CD4-positive, alpha-beta T cell (primary cell): Measurements from ENCODE around the gene BICD2. TPM values are rescaled to one million over a fixed set of nuclear protein-coding genes. Genes with fewer than 3 reads are reported as not detected.

ENCODE experiments used
- ATAC-seq: fragments of 200-7000 bp; cut with Tn5 transposase; one replicate; pipeline ENCODE4 v1.10.0; 2022; ENCODE audit warnings: mild to moderate bottlenecking; ENCODE audit not compliant: poor library complexity
- CTCF ChIA-PET: fragments of 350-600 bp; sonication (Branson Sonifier 250); formaldehyde crosslinking; loops from one replicate; lab custom pipeline; 2021; ENCODE audit warnings: antibody characterized with exemption, inconsistent platforms; lab: Charles Lee
- POLR2A ChIA-PET: fragments of 350-600 bp; sonication (Branson Sonifier 250); formaldehyde crosslinking; loops from one replicate; lab custom pipeline; 2021; ENCODE audit warnings: antibody characterized with exemption, inconsistent platforms; lab: Charles Lee
- DNase-seq, 14 experiments: peaks; one replicate each; pipeline ENCODE4 v3.0.0-alpha.2; 2013 to 2020; ENCODE audit warnings: mixed read lengths in 2 of 14
- H3K27ac ChIP-seq, 2 donors: one replicate each; pipeline versions ENCODE4 v1.5.1 to v1.7.0; 2013; ENCODE audit warnings: low read length in 2 of 2, low read depth in 1 of 2, mild to moderate bottlenecking in 1 of 2
- H3K27me3 ChIP-seq, 2 experiments: 1 replicate in 1 of 2; 2 replicates in 1 of 2; pipeline versions ENCODE4 v1.6.1 to v1.7.0; 2013; ENCODE audit warnings: low read length in 2 of 2, control low read depth in 1 of 2, mild to moderate bottlenecking in 1 of 2, moderate library complexity in 1 of 2; ENCODE audit not compliant: insufficient read depth in 2 of 2, control insufficient read depth in 1 of 2
- H3K36me3 ChIP-seq: one replicate; pipeline ENCODE4 v1.6.1; 2013; ENCODE audit warnings: low read length, control low read depth; ENCODE audit not compliant: insufficient read depth
- H3K4me1 ChIP-seq: one replicate; pipeline ENCODE4 v1.6.1; 2013; ENCODE audit warnings: low read length, control low read depth; ENCODE audit not compliant: insufficient read depth
- H3K4me3 ChIP-seq: one replicate; pipeline ENCODE4 v1.5.1; 2013; ENCODE audit warnings: mild to moderate bottlenecking, low read length, moderate library complexity
- H3K9me3 ChIP-seq, 2 experiments: 1 replicate in 1 of 2; 2 replicates in 1 of 2; pipeline versions ENCODE4 v1.6.1 to v1.7.0; 2013; ENCODE audit warnings: low read length in 2 of 2, mild to moderate bottlenecking in 2 of 2, control low read depth in 1 of 2, moderate library complexity in 1 of 2; ENCODE audit not compliant: control insufficient read depth in 1 of 2, insufficient read depth in 1 of 2
- H3K27ac Mint-ChIP-seq: one replicate; pipeline ENCODE4 v1.8.0; 2020; ENCODE audit warnings: mixed read lengths
- H3K27me3 Mint-ChIP-seq: one replicate; pipeline ENCODE4 v1.8.0; 2021; ENCODE audit warnings: mixed read lengths
- H3K36me3 Mint-ChIP-seq: one replicate; pipeline ENCODE4 v1.8.0; 2021; ENCODE audit warnings: low read depth, mixed read lengths
- H3K4me1 Mint-ChIP-seq: one replicate; pipeline ENCODE4 v1.8.0; 2021; ENCODE audit warnings: low read depth, mixed read lengths
- H3K4me3 Mint-ChIP-seq: one replicate; pipeline ENCODE4 v1.8.0; 2020; ENCODE audit warnings: mild to moderate bottlenecking, mixed read lengths
- H3K9me3 Mint-ChIP-seq: one replicate; pipeline ENCODE4 v1.8.0; 2020; ENCODE audit warnings: mixed read lengths
- CTCF ChIP-seq: fragments of 200-600 bp; IDR thresholded peaks from one replicate; pipeline ENCODE4 v1.8.0; 2022; ENCODE audit warnings: antibody characterized with exemption, mild to moderate bottlenecking
- intact Hi-C, 2 experiments: fragments of 100-400 bp; cut with DNase I in 1 of 2; cut with micrococcal nuclease in 1 of 2; formaldehyde crosslinking; loops; one replicate each; pipeline versions ENCODE4 v1.15.1 to v1.9.0; 2023 to 2025; cut with DNase I, micrococcal nuclease
- total RNA-seq, 174 experiments: library from RNA in 2 of 174; stranded (reverse) in 2 of 174; gene quantifications; one replicate each; pipeline ENCODE4 v1.2.3 and lab custom pipeline; 2021 to 2026

The BICD2 gene
- total RNA-seq, 2 experiments from 2014 or later: 14.1 to 14.9 TPM

GRCh38 chr9:92720807-92721535, 43.7 kb downstream of the BICD2 start:
- Mint-ChIP-seq H3K4me1 (peaks cover 7% of the 10 kb centered on the region), H3K27me3 (no peaks in the 10 kb centered on the region), H3K9me3 (no peaks in the 10 kb centered on the region), H3K36me3 (peaks cover 85% of the 10 kb centered on the region), H3K27ac (no peak overlapping the region), H3K4me3 (no peak overlapping the region)
- H3K4me1 ChIP-seq: peaks cover 3% of the 10 kb centered on the region
- no peaks in the 10 kb centered on the region for H3K27me3 ChIP-seq
- no peak for ATAC-seq
- intact Hi-C loops: no loop called here
- CTCF ChIA-PET: no interaction called here
- peaks cover 65% of the 10 kb centered on the region for H3K36me3 ChIP-seq
- no peak for TF ChIP-seq CTCF
- no peak overlapping the region for H3K27ac ChIP-seq
- POLR2A ChIA-PET: no interaction called here
- H3K4me3 ChIP-seq: no peak overlapping the region
- H3K9me3 ChIP-seq: no peaks in the 10 kb centered on the region
- DNase-seq: no peak

GRCh38 chr9:92720209-92720765, 44.3 kb downstream of the BICD2 start:
- ATAC-seq (no peak), DNase-seq (peak in 1 of 14 experiments; percentile 3)
- peaks cover 86% of the 10 kb centered on the region for H3K36me3 Mint-ChIP-seq
- no peaks in the 10 kb centered on the region for H3K9me3 ChIP-seq
- H3K4me1 Mint-ChIP-seq: peaks cover 4% of the 10 kb centered on the region
- H3K4me1 ChIP-seq: peaks cover 3% of the 10 kb centered on the region
- no peak overlapping the region for H3K27ac Mint-ChIP-seq
- TF ChIP-seq CTCF: no peak
- no peak overlapping the region for H3K4me3 ChIP-seq
- no peaks in the 10 kb centered on the region for H3K27me3 Mint-ChIP-seq
- H3K27ac ChIP-seq: no peak overlapping the region
- H3K4me3 Mint-ChIP-seq: no peak overlapping the region
- H3K36me3 ChIP-seq: peaks cover 71% of the 10 kb centered on the region
- intact Hi-C loops: no loop called here
- H3K27me3 ChIP-seq: no peaks in the 10 kb centered on the region
- POLR2A ChIA-PET: no interaction called here
- H3K9me3 Mint-ChIP-seq: no peaks in the 10 kb centered on the region
- CTCF ChIA-PET: no interaction called here

- no peak overlapping the region for H3K4me3 Mint-ChIP-seq
- H3K9me3 Mint-ChIP-seq: no peaks in the 10 kb centered on the region
- Histone ChIP-seq H3K27ac (no peak overlapping the region), H3K36me3 (peaks cover 75% of the 10 kb centered on the region), H3K4me1 (peaks cover 3% of the 10 kb centered on the region), H3K4me3 (no peak overlapping the region), H3K27me3 (no peaks in the 10 kb centered on the region), H3K9me3 (no peaks in the 10 kb centered on the region)
- DNase-seq (peak in 1 of 14 experiments; percentile 9), ATAC-seq (no peak)
- no peak for TF ChIP-seq CTCF
- ChIA-PET CTCF (no interaction called here), POLR2A (interaction anchor here (1.3 kb wide), 1 partner anchor 45 kb away, joined by 3 read pairs; no protein-coding TSS in a partner anchor)
- peaks cover 4% of the 10 kb centered on the region for H3K4me1 Mint-ChIP-seq
- no peak overlapping the region for H3K27ac Mint-ChIP-seq
- peaks cover 91% of the 10 kb centered on the region for H3K36me3 Mint-ChIP-seq
- no peaks in the 10 kb centered on the region for H3K27me3 Mint-ChIP-seq
- intact Hi-C loops: no loop called here
Measured at GRCh38 chr9:92719028-92719647, 45.5 kb downstream of the BICD2 start.
